ENCODE measurements around the gene ATRN.
"Not testable (repeated sequence)": the region's sequence is repeated elsewhere in the genome, so short reads cannot be mapped to it uniquely, and the experiment has no call there.

ATRN gene

GRCh38 chr20:3470627-3471396, at the start of gene ATRN:
ATRN (plus strand) TSS chr20:3471018; CDS start chr20:3471108, 90 bp downstream.
- no peak for DNase-seq

GRCh38 chr20:3421985-3422384, 48.8 kb upstream of the ATRN start:
- no peak for DNase-seq

GRCh38 chr20:3423126-3423525, 47.7 kb upstream of the ATRN start:
- DNase-seq = no peak

- DNase-seq = not testable (repeated sequence)
Measured at GRCh38 chr20:3426766-3427165, 44.1 kb upstream of the ATRN start.

- DNase-seq = no peak
Measured at GRCh38 chr20:3430376-3431069, 40.3 kb upstream of the ATRN start.

GRCh38 chr20:3431109-3431508, 39.7 kb upstream of the ATRN start:
- DNase-seq = no peak

- DNase-seq = no peak
Measured at GRCh38 chr20:3432844-3433243, 38.0 kb upstream of the ATRN start.

GRCh38 chr20:3433744-3434143, 37.1 kb upstream of the ATRN start:
- DNase-seq = no peak

GRCh38 chr20:3434232-3434631, 36.6 kb upstream of the ATRN start:
- DNase-seq = no peak

- DNase-seq = no peak
Measured at GRCh38 chr20:3436864-3437574, 33.8 kb upstream of the ATRN start.

- no peak for DNase-seq
Measured at GRCh38 chr20:3446779-3447178, 24.0 kb upstream of the ATRN start.

GRCh38 chr20:3447321-3447720, 23.5 kb upstream of the ATRN start:
- no peak for DNase-seq

GRCh38 chr20:3449319-3449718, 21.5 kb upstream of the ATRN start:
- no peak for DNase-seq

GRCh38 chr20:3452136-3452535, 18.7 kb upstream of the ATRN start:
- DNase-seq = no peak

- no peak for DNase-seq
Measured at GRCh38 chr20:3452690-3453089, 18.1 kb upstream of the ATRN start.

GRCh38 chr20:3454831-3455230, 16.0 kb upstream of the ATRN start:
- DNase-seq = no peak

GRCh38 chr20:3456648-3457047, 14.2 kb upstream of the ATRN start:
- DNase-seq = no peak

- no peak for DNase-seq
Measured at GRCh38 chr20:3459881-3460307, 10.9 kb upstream of the ATRN start.

- no peak for DNase-seq
Measured at GRCh38 chr20:3461211-3461771, 9.5 kb upstream of the ATRN start.

GRCh38 chr20:3461911-3462677, 8.7 kb upstream of the ATRN start:
- DNase-seq = no peak

GRCh38 chr20:3464166-3464565, 6.7 kb upstream of the ATRN start:
- no peak for DNase-seq

GRCh38 chr20:3465301-3465700, 5.5 kb upstream of the ATRN start:
- DNase-seq = no peak

- DNase-seq = no peak
Measured at GRCh38 chr20:3470208-3470626, 601 bp upstream of the ATRN start.
